Measurements from ENCODE around the gene SURF6.

SURF6 gene

GRCh38 chr9:133362359-133363044 is 26.5 kb upstream of the SURF6 start:
- TF ChIP-seq CTCF (IDR thresholded peaks at IDR 0.05): no peak

GRCh38 chr9:133361507-133362092 is 25.6 kb upstream of the SURF6 start:
- TF ChIP-seq CTCF (IDR thresholded peaks at IDR 0.05): no peak

- TF ChIP-seq CTCF (IDR thresholded peaks at IDR 0.05): no peak
These were observed 24.7 kb upstream of the SURF6 start for GRCh38 chr9:133360400-133361393.

GRCh38 chr9:133359399-133360175 is 23.6 kb upstream of the SURF6 start:
- TF ChIP-seq CTCF (IDR thresholded peaks at IDR 0.05): no peak

- TF ChIP-seq CTCF (IDR thresholded peaks at IDR 0.05): no peak
These were observed 21.7 kb upstream of the SURF6 start for GRCh38 chr9:133357656-133358055.

- 0 out of 2 replicates have a peak, but pooled peaks have one; percentile 21 for TF ChIP-seq CTCF (IDR thresholded peaks at IDR 0.05)
These were observed 20.6 kb upstream of the SURF6 start, which contains the start of the genes SURF1 and SURF2 for GRCh38 chr9:133356391-133357091. SURF1 (minus strand) TSS chr9:133356487; CDS start chr9:133356453, 34 bp downstream. SURF2 (plus strand) TSS chr9:133356550; CDS start chr9:133356593, 43 bp downstream.

All from LNCAP (cell line).